ENCODE data around the gene KLF9.
A peak's percentile ranks its signal among the peaks of the same experiment; 100 is the strongest.

Gene KLF9

GRCh38 chr9:70421272-70422180 is 7.1 kb upstream of the KLF9 start:
- peak; percentile 47 for DNase-seq

GRCh38 chr9:70420441-70421271 is 6.2 kb upstream of the KLF9 start:
- DNase-seq = peak; percentile 49

DNA sequence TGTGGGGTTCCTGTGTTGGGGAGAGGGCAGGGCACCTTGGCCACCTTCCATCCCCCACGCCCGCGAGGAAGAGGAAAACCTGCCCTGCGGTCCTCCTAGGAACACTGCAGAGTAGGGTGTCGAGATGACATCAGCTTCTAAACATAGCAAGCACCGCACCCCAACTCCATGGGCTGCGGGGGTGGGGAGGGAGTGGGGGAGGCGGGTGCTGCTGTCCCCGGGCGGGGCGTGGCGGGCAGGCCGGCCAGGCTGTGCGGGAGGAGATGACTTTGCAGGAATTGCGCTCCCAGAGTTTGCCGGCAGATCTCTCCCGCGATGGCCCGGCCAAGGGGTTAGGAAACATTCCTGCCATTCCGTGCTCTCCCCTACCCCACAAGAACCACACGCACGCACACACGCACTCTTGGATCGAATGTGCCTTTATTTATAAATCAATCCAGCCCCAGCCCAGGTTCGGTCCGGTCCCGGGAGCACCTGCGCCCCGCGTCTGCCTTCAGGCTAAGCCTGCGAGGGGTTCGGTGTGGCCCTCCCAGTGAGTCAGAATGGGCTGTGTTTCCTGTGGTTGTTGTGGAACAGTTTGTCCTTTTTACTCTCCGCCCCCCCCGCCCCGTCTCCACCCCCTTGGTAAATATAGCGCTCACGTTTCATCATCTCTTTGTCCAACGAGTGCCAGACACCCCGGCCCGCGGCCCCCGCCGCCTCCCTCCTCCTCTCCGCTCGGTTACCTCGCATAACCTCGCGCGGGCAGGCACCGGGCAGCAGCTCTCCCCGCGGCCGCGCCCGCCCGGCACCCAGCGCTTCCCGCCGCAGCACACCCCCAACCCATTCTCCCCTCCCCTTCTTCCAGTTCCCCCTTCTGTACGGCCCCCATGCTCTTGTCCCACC is 5.3 kb upstream of the KLF9 start:
- peak; percentile 90 for DNase-seq

DNA sequence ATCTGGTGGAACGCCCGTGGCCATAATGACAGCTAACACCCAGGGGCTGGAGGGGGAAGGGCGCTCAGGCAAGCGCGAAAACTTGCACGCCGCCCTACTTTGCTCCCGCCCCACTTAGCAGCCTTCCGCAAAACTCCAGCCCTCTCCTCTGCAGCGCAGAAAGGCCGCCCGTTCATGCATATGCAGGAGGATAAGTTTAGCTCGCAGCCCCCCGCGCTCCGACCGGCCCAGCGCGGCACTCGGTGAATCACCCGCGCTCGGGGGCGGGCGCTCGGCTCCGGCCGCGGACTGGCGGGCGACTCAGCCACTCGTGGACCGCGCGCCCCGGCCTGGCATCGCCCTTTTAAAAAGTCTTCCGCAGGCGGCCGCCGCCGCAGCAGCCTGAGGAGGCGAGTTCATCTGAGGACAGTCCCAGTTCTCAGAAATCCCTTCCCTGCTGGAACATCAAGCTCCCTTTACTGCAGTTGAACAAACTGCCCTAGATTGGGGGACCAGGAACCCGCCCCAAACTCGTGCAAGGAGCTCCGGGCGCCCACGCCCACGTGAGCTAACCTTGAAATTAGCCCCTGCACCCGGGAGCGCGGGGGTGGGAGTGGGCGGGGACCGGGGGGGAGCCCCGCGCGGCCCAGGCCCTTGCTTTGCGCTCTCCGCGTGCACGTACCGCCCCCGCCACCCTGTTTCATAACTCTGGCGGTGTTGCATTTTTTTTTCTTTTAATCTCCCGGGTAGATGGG is 4.5 kb upstream of the KLF9 start:
- peak; percentile 87 for DNase-seq

- no peak for DNase-seq
Measured at GRCh38 chr9:70415476-70415875, 1.0 kb upstream of the KLF9 start.

- no peak for DNase-seq
Measured at GRCh38 chr9:70415041-70415440, 584 bp upstream of the KLF9 start.

GRCh38 chr9:70413464-70413798 is 1.0 kb downstream of the KLF9 start:
- no peak for DNase-seq

DNA sequence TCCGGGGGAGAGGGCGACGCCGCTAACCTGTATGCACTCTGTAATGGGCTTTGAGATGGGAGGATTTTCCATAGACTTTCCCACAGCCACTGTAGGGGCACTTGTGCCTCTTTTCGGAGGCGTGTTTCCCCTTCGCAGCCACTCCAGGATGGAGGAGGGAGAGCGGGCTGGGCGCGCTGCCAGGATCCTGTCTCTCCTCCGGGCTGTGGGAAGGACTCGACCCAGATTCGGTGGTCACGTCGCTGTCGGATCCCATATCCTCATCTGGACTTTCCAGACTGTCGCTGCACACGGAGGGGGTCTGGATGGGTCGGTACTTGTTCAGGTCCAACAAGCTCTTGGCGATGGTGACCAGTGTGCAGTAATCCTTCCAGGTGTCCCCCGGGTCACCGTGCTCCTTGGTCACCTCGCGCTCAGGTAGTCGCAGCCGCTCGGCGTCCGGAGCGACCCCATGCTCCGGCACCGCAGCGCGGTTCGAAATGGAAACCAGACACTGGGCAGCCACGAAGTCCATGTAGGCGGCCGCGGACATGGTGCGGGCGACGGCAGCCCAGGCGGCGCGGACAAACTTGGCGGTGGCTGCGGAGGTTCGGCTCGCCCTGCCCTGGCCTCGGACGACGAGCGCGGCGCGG is 1.5 kb downstream of the KLF9 start:
- peak; percentile 47 for DNase-seq

DNA sequence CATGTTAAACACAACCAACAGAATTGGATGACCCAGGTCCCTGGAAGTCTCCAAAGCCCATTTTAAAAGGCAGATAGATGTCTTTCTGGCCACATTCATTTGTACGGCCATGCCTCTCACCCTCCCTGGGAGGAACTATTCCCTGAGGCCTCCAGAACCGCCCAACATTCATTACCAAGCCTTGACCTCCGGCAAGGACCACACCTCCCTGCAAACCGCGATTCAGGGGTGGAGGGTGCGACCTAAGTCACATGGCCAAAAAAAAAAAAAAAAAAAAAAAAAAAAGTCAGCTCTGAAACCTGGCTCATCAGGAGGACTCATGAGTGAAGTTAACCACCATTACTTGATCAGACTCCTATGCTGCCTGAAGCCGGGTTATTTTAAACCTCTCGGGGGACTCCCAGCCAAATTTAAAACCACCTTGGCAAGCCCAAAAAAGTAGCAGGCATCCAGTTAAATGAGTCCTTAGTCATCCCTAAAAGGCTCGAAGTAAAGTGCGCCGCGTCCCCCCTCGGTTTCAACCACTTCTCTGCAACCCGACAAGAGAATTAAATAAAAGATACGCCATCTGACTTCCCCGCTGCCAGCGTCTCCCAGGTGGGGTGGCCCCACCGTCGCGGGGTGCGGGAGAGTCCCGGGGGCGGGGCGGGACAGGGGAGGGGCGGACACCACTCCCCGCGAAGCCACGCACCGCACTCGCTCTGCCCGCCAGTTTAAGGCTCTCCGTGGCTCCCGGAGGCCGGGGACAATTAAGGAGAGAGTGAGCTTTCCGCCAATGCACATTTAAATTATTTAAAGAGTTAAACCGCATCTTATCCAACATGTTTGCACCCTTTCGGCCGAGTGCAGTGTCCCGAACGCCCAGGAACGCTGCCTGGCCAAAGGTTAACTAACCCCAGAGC is 2.3 kb downstream of the KLF9 start:
- peak; percentile 76 for DNase-seq

GRCh38 chr9:70411121-70411929 is 3.1 kb downstream of the KLF9 start:
- peak; percentile 61 for DNase-seq

DNA sequence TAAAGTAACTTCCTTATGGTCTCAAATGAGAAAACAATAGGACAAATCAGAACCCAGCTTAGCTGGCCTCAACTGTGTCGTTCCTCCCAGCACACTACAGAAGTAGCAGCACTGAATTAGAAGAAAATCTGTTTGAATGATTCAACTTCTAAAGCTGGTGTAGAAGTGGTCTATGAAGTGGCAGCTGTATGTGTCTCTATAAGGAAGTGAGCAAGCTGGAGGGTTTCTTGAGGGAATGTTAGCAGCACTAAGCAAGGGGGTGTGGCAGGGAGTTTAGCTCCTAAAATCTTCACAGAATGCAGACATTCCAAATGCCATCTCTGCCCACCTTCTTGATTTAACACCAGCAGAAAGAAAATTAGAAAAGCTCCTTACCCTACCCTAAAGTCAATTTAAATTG is 4.1 kb downstream of the KLF9 start:
- DNase-seq = no peak

DNA sequence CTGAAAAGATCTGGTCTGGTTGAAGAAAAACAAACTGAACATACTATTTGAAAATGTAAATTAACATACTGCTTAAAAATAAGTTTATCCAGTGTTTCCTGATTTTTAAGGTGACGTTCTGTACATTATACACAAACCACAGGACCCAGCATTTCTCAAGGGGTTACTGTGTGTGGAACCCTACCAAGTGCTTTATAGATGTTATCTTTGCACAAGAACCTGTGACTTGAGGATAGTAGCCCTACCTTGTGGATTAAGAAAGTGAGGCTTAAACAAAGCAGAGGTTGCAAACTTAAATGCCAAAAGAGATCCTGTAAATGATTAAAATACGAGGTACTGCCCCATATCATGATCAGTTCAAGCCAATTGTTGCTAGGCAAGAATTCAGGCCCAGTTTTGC is 4.7 kb downstream of the KLF9 start:
- no peak for DNase-seq

DNA sequence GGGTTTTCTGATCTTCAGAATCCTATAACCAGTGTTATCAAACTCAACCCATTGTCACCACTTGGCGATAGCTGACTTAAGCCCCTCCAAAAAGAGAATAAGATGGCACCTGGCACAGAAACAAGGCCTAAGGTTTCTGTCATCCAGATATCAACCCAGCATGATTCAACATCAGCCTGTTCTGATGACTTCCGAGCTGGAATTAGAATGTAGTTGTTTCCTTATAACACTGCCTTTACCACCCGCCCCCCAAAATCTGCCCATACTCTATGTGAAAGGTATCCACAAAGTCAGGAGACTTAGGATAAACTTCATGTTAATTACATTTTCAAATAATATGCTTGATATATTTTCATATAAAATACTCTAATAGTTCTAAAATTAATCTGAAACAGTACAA is 5.2 kb downstream of the KLF9 start:
- no peak for DNase-seq

DNA sequence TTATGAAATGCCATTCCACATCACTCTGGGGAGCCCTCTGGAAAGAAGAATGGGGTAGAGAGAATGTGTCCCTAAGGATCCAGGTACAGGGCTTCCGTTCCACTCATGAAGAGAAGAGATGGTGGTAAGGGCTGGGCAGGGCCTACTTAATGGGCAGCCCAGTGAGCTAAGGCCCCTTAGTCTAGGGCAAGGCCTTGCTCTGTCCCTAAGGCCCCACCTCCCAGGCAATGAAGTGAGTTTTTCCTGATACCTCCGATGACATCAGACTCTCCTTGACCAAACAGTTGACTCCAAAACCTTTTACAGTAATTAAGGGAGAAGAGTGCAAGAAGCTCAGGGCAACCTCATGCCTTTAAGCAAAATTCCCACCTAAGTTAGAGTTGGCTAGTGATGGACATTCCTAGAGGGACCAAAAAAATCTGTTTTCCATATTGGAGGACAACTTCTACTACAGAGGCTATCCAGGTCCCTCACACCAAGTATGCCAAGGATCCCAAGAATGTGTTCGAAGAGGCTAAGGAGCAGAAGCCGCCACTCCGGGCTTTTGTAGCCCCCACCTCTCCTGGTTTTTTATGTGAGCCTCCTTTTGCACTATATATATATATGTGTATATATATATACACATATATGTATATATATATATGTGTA is 5.9 kb downstream of the KLF9 start:
- DNase-seq = no peak

GRCh38 chr9:70407081-70407503 is 7.4 kb downstream of the KLF9 start:
- no peak for DNase-seq

DNA sequence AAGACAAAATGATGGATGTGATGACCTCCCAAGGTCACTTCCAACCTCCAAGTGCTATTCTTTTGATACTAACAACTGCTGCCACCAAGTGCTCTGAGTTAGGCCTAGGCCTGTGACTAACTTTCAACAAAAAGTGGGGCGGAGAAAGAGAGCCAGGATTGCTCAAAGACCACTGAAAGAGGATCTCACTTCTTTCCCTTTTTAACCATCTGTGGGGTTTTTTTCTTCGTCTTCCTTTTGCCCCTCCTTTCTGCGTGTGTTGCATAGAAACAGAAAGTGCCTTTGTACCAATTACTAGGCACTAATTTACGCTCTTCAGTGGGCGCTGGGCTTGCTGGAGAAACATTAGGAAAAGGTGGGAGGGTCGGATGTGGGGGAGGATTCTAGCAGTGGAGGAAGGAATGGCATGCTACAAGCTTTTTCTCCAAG is 8.0 kb downstream of the KLF9 start:
- DNase-seq = peak; percentile 42

GRCh38 chr9:70405808-70406433 is 8.5 kb downstream of the KLF9 start:
- no peak for DNase-seq

GRCh38 chr9:70404261-70404660 is 10.2 kb downstream of the KLF9 start:
- DNase-seq = no peak

DNA sequence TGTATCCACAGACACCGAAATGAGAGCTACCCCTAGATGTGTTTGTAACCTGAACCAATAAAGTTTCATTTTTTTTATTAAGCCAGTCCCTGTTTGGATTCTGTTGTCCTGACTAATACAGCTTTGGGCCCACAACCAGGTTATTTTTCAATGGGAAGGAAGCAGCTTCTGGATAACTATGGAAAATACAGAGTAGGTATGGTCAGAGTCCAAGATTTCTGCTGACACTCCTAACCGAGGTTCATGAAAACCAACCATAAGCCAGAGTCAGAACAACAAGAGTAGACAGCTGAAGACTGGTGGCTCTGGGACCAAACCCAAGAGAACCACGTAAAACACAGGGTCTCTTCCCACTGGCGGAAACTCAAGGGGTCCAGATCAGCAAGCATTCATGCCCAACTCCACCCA is 10.8 kb downstream of the KLF9 start:
- no peak for DNase-seq
